GM12864 (cell line): ENCODE results near the gene INO80C.

Source experiments
- DNase-seq: peaks from one replicate; pipeline ENCODE4 v3.0.0-alpha.2; 2011; ENCODE audit warnings: low read depth
- H3K4me3 ChIP-seq: 2 replicates; pipeline ENCODE4 v1.5.1; 2011; ENCODE audit warnings: mild to moderate bottlenecking, low read depth, low read length, control low read depth
- CTCF ChIP-seq: IDR thresholded peaks from 2 replicates; pipeline ENCODE4 v1.5.1; 2011; ENCODE audit warnings: low read depth, mild to moderate bottlenecking, moderate library complexity, low read length, control low read depth, inconsistent platforms; ENCODE audit errors: missing control alignments

The INO80C gene

GRCh38 chr18:35526495-35527059 lies 28.8 kb upstream of the INO80C start:
- no peak overlapping the region for H3K4me3 ChIP-seq
- no peak for DNase-seq
- no peak for TF ChIP-seq CTCF

- TF ChIP-seq CTCF: no peak
- H3K4me3 ChIP-seq: no peak overlapping the region
These were observed 28.2 kb upstream of the INO80C start for GRCh38 chr18:35525795-35526494.

GRCh38 chr18:35524226-35524625 lies 26.5 kb upstream of the INO80C start:
- no peak overlapping the region for H3K4me3 ChIP-seq
- DNase-seq: no peak
- TF ChIP-seq CTCF: no peak

More at GRCh38 chr18:35525795-35526494, 28.2 kb upstream of the INO80C start:
- DNase-seq: no peak

GRCh38 chr18:35522130-35522959 lies 24.6 kb upstream of the INO80C start:
- H3K4me3 ChIP-seq: no peak overlapping the region
- no peak for DNase-seq
- no peak for TF ChIP-seq CTCF

GRCh38 chr18:35521133-35521532 lies 23.4 kb upstream of the INO80C start:
- no peak for TF ChIP-seq CTCF
- DNase-seq: no peak
- no peak overlapping the region for H3K4me3 ChIP-seq

- TF ChIP-seq CTCF: no peak
- DNase-seq: no peak
- no peak overlapping the region for H3K4me3 ChIP-seq
These were observed 21.6 kb upstream of the INO80C start for GRCh38 chr18:35519148-35519899.
